Measurements from ENCODE around the gene ZFP14.
A peak's percentile ranks its signal among the peaks of the same experiment; 100 is the strongest.

ZFP14 gene

GRCh38 chr19:36378625-36379509 is at the start of gene ZFP14:
Gene ZFP14 (minus strand): TSS chr19:36379201. CDS start chr19:36367892, 11,309 bp downstream.
- in situ Hi-C loops (cut with HindIII; ENCODE audit: low sequenced_read_pairs): no loop called here
- DNase-seq (ENCODE audit: low read depth): peak; percentile 74
- H3K4me3 ChIP-seq (ENCODE audit: low read depth, low read length): peak within 1 kb of the TSS; percentile 84

GRCh38 chr19:36423925-36424324 is 44.9 kb upstream of the ZFP14 start:
- H3K4me3 ChIP-seq (ENCODE audit: low read depth, low read length): no peak overlapping the region
- in situ Hi-C loops (cut with HindIII; ENCODE audit: low sequenced_read_pairs): no loop called here
- no peak for DNase-seq (ENCODE audit: low read depth)
- no peak for TF ChIP-seq CTCF (IDR thresholded peaks at IDR 0.05; ENCODE audit: low read depth, low read length, missing control alignments)

More at GRCh38 chr19:36378625-36379509, at the start of gene ZFP14:
- TF ChIP-seq CTCF (IDR thresholded peaks at IDR 0.05; ENCODE audit: low read depth, low read length, missing control alignments): peak; percentile 32

- in situ Hi-C loops (cut with HindIII; ENCODE audit: low sequenced_read_pairs): no loop called here
- no peak for DNase-seq (ENCODE audit: low read depth)
- no peak for TF ChIP-seq CTCF (IDR thresholded peaks at IDR 0.05; ENCODE audit: low read depth, low read length, missing control alignments)
- peak overlapping the region; percentile 36 for H3K4me3 ChIP-seq (ENCODE audit: low read depth, low read length)
Observed at GRCh38 chr19:36421749-36422481, 42.9 kb upstream of the ZFP14 start.

- in situ Hi-C loops (cut with HindIII; ENCODE audit: low sequenced_read_pairs): no loop called here
- no peak for DNase-seq (ENCODE audit: low read depth)
- peak overlapping the region; percentile 36 for H3K4me3 ChIP-seq (ENCODE audit: low read depth, low read length)
- no peak for TF ChIP-seq CTCF (IDR thresholded peaks at IDR 0.05; ENCODE audit: low read depth, low read length, missing control alignments)
Observed at GRCh38 chr19:36420961-36421748, 42.2 kb upstream of the ZFP14 start.

- no peak for TF ChIP-seq CTCF (IDR thresholded peaks at IDR 0.05; ENCODE audit: low read depth, low read length, missing control alignments)
- DNase-seq (ENCODE audit: low read depth): peak; percentile 35
- H3K4me3 ChIP-seq (ENCODE audit: low read depth, low read length): peak within 1 kb of the TSS; percentile 65
- in situ Hi-C loops (cut with HindIII; ENCODE audit: low sequenced_read_pairs): no loop called here
Observed at GRCh38 chr19:36418287-36419001, 39.4 kb upstream of the ZFP14 start, which contains the start of gene ZFP82. Gene ZFP82 (minus strand): TSS chr19:36418644. CDS start chr19:36409789, 8,855 bp downstream.
